HG02938 (cell line): ENCODE data around the gene EIF5.
"Not testable (repeated sequence)": the region's sequence is repeated elsewhere in the genome, so short reads cannot be mapped to it uniquely, and the experiment has no call there.

Source experiments
- ATAC-seq: cut with Tn5 transposase; IDR thresholded peaks from one replicate; pipeline ENCODE4 v1.9.1; 2021; ENCODE audit warnings: mild to moderate bottlenecking, moderate library complexity; ENCODE audit not compliant: unreplicated experiment

Gene EIF5

DNA sequence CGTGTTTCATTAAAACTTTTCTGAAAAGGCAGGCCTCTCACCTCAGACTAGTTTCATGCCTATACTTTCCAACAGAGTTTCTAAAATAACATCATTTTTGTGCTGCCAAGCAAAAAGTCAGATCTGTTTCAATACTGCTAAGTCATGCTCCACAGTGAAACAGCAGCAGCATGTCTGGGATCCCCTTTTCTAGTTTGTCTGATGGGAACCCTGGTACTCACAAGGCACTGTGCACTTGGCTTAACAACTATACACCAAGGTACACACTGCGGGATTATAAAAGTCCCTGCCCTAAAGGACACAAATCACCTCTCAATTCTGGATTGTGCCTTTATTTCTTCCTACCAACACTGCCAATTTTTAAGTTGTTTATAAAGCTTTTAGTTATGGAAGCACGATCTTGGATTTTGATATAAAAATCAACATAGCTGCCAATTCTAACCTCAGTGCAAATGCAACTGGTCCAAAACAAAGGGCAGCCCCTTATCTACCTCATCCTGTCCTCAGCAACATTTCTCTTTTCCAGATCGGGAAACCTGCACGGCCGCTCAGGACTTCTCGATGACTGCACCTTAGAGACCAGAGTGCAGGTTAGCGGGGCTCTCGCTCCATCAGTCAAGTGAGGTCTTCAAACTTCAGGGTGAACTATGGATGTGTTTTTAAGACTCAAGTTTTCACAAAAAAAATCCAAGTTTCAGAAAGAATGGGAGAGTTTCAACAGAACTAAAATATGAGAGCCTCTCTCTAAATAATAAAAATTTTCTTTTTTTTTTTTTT is 1.7 kb upstream of the EIF5 start:
- no peak for ATAC-seq

DNA sequence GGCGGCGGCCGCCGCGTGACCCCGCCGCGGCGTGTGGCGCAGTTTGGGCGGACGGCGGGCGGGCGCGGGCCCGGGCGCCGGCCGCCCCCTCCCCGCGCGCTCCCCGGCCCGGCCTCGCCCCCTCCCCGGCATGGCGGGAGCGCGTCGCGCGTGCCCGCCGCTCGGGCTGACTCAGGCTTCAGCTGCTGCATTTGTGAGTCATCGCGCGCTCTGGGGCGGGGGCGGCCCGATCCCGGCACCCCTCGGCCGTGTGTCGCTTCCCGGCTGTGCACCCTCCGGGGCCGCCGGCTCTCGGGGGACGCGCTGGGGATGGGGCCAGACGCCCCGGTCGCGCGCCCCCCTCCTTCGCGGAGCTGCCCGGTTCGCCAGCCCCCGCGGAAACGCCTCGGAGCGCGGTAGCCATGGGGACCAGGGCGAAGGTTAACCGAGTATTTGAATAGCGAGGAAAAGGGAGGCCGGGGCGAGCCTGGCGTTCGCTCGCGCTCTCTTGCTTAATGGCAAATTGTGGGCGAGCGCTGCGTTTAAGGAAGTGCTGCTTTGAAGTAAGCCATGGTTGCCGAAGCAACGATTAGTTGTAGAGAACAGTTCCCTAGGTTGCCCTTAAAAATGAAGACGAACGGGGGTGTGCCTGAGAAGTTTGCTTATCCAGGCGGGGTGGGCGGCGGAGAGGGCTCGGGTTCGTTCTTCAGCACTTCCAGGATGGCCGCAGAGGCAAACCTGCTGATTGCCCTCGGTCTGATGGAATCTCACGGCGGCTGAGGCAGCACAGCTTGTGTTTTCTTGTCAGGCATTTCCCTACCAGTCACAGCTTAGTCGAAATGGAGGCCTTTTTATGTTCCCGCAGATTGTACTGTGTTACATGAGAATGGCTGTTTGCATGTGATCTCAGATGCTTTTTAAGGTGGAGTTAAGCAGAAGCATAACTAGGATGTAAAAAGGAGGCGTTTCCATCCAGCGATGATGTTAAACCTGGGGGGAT is 896 bp downstream of the EIF5 start:
- ATAC-seq: peak; percentile 12

DNA sequence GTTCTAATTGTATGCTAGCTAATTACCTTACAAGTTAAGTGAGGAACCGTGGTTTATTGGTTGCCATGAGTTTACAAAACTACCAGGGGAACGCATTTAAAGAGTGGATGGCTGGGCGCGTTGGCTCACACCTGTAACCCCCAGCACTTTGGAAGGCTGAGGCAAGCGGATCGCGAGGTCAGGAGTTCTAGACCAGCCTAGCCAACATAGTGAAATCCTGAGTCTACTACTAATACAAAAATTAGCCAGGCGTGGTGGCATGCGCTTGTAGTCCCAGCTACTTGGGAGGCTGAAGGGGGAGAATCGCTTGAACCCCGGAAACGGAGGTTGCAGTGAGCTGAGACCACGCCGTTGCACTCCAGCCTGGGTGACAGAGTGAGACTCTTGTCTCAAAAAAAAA is 2.2 kb downstream of the EIF5 start:
- ATAC-seq: no peak

DNA sequence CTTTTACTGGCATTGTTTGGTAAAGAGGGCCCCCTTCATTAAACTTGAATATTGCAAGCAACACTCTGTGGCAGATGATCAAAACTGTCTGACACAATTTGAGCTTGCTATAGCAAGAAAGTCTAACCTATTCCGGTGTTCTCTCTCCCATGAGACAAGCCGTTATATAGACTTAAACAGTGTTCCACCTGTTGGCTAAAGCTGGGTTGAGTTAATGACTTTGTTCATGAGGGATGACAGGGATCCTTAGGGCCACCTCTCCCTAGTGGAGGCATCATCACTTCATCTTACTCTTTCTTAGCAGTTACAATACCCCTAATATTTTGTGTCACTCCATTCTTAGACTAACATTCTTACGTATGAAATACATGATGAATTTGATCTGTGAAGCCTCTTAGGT is 3.8 kb downstream of the EIF5 start:
- ATAC-seq: no peak

DNA sequence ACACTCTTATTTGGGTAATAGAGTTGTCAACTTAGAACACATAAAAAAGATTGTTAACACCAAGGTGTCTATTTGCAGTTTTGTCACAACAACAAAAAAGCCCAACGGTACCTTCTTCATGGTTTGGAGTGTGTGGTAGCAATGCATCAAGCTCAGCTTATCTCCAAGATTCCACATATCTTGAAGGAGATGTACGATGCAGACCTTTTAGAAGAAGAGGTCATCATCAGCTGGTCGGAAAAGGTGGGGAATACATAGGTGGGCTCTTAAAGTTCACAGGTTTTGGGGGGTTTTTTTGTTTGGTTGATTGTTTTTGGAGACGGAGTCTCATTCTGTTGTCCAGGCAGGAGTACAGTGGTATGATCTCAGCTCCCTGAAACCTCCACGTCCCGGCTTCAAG is 5.5 kb downstream of the EIF5 start:
- no peak for ATAC-seq

DNA sequence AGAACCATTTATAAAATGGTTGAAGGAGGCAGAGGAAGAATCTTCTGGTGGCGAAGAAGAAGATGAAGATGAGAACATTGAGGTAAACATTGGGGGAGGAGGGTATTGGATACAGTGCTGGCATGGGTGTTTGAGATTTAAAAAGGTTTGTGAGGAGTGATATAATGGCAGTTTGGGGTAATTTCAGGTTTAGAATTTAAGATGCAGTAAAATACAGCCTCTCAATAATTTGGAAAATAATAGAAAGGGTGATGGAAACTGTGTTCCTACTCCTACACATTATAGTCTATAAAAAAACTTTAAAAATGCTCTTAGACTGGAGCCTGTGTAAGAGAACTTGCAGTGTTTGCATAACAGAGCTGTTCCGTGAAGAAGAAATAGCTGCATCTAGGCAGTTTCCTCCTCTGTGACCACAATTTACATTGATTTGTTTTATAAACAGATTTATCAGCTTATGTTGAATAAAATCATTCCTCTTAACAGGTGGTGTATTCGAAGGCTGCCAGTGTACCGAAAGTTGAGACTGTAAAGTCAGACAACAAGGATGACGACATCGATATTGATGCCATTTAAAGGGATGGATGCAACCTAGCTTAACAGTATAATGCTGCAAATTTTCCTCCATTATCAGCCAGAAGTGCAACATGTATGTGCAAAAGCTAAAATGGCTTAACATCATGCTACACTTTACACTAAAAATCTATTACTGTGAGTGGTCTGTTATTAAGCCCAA is 6.6 kb downstream of the EIF5 start:
- no peak for ATAC-seq

DNA sequence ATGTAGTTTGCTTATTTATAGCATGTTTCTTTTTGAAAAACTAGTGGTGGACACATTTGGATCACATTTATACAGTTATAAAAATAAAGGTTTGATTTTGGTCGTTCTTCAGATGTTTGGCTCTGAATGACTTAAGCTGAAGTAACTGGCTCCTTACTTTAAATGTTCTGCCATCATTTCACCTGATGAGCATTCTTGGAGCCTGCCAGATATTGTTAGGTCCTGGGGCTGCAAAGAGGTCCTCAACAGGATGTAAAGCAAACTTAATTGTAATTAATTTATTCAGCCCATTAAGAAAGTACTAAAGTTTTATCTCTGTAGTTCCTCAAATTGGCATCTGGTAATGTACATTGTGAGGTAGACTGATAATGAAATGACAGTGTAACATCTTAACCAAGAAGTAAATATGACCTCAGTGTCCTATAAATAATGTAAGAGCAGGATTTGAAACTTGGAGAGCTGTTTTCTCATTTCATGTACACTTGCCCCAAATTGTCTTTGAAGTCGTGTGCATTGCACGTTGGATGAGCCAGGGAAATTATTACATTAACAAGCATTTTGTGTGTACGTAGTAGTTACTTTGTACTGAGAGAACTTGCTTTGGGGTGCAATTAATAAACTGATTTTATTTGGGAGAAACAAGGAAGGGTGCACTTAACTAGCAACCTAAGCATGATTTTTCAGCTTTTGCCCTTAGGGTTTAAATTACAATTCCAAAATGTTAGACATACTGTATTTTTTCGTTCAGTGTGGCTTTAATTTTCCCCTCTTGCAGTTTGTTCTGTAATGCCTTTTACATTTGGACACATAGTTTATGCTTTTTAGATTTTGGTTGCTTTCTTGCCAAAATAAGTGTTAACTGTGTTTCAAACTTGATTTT is 7.5 kb downstream of the EIF5 start:
- no peak for ATAC-seq

DNA sequence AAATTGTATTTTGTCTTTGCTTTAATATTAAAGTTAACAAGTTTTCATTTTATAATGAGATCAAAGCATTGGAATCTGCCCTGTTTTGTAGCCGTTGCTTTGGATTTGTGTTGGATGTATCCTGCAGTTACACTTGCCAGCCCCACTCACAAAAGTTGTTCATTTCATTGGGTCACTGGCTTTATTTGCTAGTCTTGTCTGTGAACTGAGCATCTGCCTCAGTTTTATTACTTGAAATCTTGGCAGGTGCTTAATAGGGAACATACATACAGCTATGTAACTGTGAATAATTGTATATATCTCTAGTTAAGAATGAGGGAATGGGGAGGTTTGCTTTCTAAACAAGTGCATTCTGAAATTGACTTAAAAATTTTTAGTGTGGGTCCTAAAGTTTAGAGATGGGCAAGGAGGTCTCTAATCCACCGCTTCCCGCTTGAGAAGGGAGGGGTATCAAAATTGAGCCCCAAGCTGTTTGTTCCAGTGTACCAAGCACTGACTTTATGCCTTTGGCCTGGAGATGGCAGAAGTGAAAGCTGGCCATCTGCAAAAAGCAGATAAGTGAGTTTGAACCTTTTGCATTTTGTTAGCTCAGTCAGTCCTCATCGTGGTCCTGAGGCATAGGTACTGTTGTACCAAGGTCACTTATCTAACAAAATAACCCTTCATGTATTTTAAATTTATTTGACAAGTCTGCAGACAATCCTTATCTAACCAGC is 9.3 kb downstream of the EIF5 start:
- ATAC-seq: no peak

DNA sequence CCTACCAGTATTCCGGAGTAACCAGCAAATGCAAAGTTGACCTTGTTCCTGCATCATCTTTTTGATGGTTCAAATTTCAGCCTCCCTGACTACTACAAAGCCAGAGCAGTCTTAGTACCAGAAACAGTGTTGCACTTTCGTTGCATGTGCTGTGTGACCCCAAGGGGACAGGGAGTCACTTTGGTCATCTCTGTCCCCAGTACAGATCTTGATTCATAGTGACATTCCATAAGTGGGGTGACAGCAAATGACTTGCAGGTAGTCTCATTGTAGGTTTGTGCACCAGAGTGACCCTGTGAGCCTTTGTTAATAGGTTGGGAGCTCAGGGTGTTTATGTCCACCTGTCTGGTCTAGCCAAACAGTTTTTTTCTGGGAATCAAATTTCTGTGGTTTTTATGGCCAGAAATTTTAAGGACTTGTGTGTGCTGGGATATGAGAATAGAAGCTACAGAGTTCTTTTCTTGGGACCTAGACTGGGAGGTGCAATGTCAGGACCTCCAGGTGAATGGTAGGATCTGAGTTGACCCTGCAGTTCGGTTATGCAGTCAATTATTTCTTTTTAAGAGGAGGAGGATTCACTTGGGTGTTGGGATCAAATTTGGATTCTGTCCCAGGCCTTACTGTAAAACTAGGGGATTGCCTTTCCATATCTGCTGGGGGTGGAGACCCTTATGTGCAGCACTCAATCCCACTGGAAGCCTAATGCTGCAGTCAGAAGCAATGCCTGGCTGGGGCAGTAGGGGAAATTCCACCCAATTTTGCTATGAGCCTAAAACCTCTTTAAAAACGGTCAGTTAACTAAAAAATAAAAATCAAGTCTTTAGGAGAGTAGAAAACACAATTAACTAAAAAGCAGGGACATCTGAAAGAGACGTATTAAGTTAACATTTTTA is 10.1 kb downstream of the EIF5 start:
- no peak for ATAC-seq

DNA sequence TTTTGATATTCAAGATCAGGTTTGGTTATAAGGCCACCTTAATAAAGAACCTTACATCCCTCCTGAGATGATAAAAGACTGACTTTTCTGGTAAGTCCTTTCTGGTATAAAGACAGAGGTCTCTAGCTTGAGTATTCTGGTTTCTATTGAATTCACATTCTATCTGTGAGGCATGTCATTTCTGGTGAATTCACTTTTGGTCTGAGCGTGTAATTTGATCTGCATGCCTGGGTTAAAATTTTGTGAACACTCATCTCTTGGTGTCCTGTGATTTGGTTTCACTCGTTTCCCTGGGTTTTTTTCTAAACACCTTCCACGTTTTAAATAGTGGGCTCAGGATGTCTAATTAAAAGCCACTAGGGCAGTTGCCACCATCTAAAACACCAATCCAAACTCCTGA is 12.2 kb downstream of the EIF5 start:
- ATAC-seq: no peak

DNA sequence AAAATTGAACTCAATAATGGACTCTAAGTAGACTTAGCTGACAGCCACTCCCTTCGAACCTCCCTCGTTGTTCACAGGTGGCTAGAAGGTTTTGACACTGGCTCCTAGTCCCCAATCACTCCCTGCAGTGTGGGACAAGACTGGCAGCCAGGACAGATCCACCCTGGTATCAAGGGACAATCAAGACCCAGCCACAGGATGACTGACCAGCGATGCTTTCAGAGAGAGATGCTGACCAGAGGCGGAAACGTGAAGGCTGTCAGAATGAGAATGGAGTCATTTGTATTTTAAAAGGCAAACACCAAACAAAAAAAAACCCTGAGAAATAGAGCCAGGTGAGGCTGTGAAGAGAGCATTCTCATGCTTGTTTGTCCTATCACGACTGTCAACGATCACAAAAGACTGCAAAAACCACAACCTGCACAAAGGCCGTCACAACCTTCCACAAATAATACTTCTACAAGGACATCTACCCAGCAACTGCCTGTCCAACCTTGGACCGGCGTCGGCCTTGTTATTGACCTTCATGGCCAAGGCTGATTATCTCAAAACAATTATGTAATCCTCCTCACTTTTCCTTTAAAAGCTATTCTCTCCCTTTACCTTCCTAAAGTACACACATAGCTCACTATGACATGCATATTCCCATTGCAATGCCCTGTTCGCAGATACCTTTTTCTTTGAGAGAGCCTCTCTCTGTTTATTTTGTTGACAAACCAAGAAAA is 13.2 kb downstream of the EIF5 start:
- ATAC-seq: no peak

DNA sequence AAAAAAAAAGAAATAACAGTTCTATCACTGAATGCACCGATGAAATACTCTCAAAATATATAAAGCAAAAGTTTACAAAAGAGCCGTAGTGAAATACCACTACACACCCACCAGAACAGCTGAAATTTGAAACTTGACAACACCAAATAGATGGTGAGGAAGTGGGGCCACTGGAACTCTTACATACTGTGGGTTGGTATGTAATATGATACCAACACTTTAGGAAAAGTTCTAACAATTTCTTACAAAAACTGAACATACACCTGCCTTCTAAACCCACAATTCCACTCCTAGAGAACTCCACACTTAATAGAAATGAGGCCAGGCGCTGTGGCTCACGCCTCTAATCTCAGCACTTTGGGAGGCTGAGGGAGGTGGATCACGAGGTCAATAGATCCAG is 14.1 kb downstream of the EIF5 start:
- ATAC-seq: no peak

DNA sequence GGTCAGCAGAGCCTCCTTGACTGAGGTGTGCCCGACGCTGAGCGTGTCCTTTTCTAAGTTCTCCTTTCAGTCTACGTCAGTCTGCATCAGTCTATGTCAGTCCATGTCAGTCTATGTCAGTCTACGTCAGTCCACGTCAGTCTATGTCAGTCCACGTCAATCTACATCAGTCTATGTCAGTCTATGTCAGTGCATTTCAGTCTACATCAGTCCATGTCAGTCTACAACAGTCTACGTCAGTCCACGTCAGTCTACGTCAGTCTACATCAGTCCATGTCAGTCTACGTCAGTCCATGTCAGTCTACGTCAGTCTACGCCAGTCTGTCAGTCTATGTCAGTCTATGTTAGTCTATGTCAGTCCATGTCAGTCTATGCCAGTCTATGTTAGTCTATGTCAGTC is 15.9 kb downstream of the EIF5 start:
- no peak for ATAC-seq

DNA sequence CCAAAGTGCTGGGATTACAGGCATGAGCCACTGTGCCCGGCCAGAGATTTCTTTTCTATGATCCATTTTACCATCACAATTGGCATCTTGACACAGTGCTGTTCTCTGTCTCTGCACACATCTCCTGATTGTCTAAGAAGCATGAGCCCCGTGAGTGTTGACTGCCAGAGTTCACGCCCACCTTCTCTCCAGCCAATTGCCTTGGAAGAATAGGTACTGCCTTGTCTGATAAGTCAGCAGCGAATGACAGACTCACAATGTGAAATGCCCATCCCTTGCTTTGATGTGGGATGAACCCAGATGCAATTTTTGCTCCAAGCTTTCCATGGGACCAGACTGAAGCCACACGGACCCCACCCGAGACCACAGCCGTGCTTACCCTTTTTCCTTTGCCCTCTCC is 19.3 kb downstream of the EIF5 start:
- no peak for ATAC-seq

DNA sequence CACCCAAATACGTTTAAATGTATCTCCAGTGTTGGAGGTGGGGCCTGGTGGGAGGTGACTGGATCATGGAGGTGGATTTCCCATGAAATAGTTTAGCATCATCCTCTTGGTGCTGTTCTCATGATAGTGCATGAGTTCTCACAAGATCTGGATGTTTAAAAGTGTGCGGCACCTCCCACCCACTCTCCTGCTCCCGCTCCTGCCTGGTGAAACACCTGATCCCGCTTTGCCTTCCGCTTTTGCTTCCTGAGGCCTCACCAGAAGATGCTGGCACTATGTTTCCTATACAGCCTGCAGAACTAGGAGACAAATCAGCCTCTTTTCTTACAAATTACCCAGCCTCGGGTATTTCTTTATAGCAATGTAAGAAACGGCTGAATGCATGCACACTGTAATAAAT is 20.1 kb downstream of the EIF5 start:
- no peak for ATAC-seq

DNA sequence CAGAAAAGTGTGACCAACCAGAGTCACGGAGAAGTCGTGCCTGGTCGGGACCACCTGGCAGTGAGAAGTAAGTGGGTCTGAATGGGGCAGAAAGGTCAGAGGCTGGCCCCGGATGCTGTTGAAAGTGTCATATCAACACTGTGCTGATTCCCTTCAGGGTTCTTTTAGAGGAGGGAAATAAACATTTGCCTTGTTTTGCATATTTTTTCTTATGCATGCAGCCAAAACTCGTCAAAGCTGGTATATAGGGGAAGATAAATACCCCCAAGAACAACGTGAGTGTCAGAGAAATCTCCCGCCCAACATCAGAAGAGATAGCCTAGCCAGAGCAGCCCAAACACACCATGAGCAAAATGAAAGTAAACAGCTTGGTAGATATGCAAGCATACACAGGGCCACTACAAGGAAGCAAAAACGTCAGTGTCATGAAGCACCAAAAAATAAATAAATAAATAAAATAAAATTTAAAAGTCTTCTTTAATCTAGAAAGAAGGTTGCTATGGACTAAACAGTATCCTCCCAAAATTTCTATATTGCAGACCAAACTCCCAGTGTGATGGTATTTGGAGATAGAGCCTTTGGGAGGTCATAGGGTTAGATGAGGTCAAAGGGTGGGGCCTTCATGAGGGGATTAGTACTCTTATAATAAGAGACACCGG is 22.1 kb downstream of the EIF5 start:
- ATAC-seq: no peak

DNA sequence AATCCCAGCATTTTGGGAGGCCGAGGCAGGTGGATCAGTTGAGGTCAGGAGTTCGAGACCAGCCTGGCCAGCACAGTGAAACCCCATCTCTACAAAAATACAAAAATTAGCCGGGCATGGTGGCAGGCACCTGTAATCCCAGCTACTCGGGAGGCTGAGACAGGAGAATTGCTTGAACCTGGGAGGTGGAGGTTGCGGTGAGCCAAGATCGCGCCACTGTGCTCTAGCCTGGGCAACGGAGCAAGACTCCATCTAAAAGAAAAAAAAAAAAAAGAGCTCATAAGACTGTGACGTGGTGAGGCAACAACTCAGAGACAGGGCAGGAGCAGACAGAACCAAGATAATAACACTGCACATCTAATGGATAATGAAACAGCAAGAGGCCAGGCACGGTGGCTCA is 23.5 kb downstream of the EIF5 start:
- ATAC-seq: not testable (repeated sequence)

DNA sequence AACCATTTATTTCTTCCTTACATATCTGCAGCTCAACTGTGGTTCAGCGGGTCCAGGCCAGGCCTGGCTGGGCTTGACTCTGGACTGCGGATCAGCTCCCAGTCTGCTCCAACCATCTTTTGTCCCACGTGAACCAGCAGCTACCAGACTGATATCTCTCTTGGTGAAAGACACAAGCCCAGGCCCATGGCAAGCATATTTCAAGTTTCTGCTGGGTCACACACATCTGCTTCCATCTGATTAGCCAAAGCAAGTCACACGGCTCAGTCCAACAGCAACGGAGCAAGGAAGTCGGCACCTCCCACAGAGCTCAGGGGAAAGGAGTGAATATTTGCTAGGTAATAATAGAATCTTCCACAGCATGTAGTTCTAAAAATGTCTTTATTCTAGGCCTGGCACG is 26.5 kb downstream of the EIF5 start:
- no peak for ATAC-seq
